GM23338 (cell line): Measurements from ENCODE around the gene PUM1. TPM values are rescaled to one million over a fixed set of nuclear protein-coding genes. Genes with fewer than 3 reads are reported as not detected.
"Not testable (repeated sequence)": the region's sequence is repeated elsewhere in the genome, so short reads cannot be mapped to it uniquely, and the experiment has no call there.

Source experiments
- ATAC-seq: fragments of 200-7000 bp; cut with Tn5 transposase; 3 replicates; pipeline ENCODE4 v1.9.1; 2020
- DNase-seq: peaks from one replicate; pipeline ENCODE4 v3.0.0-alpha.2; 2015; ENCODE audit warnings: low spot score
- H2AFZ ChIP-seq: fragments of 200-600 bp; sonication (generic); 2 replicates; pipeline ENCODE4 v1.8.0; 2016; ENCODE audit warnings: antibody characterized with exemption, mild to moderate bottlenecking, moderate library complexity
- H3F3A ChIP-seq: fragments of 200-600 bp; sonication (generic); replicated peaks from 2 replicates; pipeline ENCODE4 v1.8.0; 2017; ENCODE audit warnings: antibody characterized with exemption, mixed run types, low read depth
- H3K27ac ChIP-seq: fragments of 200-600 bp; sonication (generic); 2 replicates; pipeline ENCODE4 v1.6.1; 2016; ENCODE audit warnings: low read depth
- H3K27me3 ChIP-seq: fragments of 200-600 bp; sonication (generic); 2 replicates; pipeline ENCODE4 v1.8.0; 2016; ENCODE audit warnings: mild to moderate bottlenecking, mixed run types, moderate library complexity; ENCODE audit not compliant: insufficient read depth
- H3K36me3 ChIP-seq: fragments of 200-600 bp; sonication (generic); 2 replicates; pipeline ENCODE4 v1.8.0; 2016; ENCODE audit warnings: mild to moderate bottlenecking; ENCODE audit not compliant: insufficient read depth
- H3K4me1 ChIP-seq: fragments of 200-600 bp; sonication (generic); 2 replicates; pipeline ENCODE4 v1.8.0; 2016; ENCODE audit warnings: mild to moderate bottlenecking, moderate library complexity; ENCODE audit not compliant: insufficient read depth
- H3K4me2 ChIP-seq: fragments of 200-600 bp; sonication (generic); 2 replicates; pipeline ENCODE4 v1.7.1; 2017; ENCODE audit warnings: mixed run types
- H3K4me3 ChIP-seq: fragments of 200-600 bp; sonication (generic); 2 replicates; pipeline ENCODE4 v1.6.1; 2016; ENCODE audit warnings: mixed run types
- H3K79me2 ChIP-seq: fragments of 200-600 bp; sonication (generic); replicated peaks from 2 replicates; pipeline ENCODE4 v1.8.0; 2017; ENCODE audit warnings: mild to moderate bottlenecking; ENCODE audit not compliant: insufficient read depth
- H3K9me2 ChIP-seq: fragments of 200-600 bp; sonication (generic); 2 replicates; pipeline ENCODE4 v1.8.0; 2017; ENCODE audit not compliant: insufficient read depth
- H4K20me1 ChIP-seq: fragments of 200-600 bp; sonication (generic); replicated peaks from 2 replicates; pipeline ENCODE4 v1.8.0; 2017; ENCODE audit warnings: mild to moderate bottlenecking; ENCODE audit not compliant: insufficient read depth
- H3K27ac Mint-ChIP-seq: 2 replicates; pipeline ENCODE4 v1.8.0; 2020; ENCODE audit warnings: inconsistent platforms, mild to moderate bottlenecking, moderate library complexity, mixed read lengths
- H3K27me3 Mint-ChIP-seq: 3 replicates; pipeline ENCODE4 v1.8.0; 2022; ENCODE audit warnings: low read depth, mild to moderate bottlenecking, moderate library complexity, mixed read lengths, inconsistent platforms; ENCODE audit not compliant: insufficient read depth, poor library complexity
- H3K36me3 Mint-ChIP-seq: 3 replicates; pipeline ENCODE4 v1.8.0; 2021; ENCODE audit warnings: low read depth, mild to moderate bottlenecking, inconsistent platforms, moderate library complexity, mixed read lengths
- H3K4me1 Mint-ChIP-seq: 3 replicates; pipeline ENCODE4 v1.8.0; 2020; ENCODE audit warnings: mild to moderate bottlenecking, inconsistent platforms, mixed read lengths
- H3K4me3 Mint-ChIP-seq: 3 replicates; pipeline ENCODE4 v1.8.0; 2021; ENCODE audit warnings: moderate library complexity, mild to moderate bottlenecking, inconsistent platforms, mixed read lengths
- H3K9me3 Mint-ChIP-seq: 3 replicates; pipeline ENCODE4 v1.8.0; 2020; ENCODE audit warnings: moderate library complexity, mild to moderate bottlenecking, inconsistent platforms, mixed read lengths
- CTCF ChIP-seq, 2 experiments: fragments of 200-600 bp in 1 of 2; sonication (generic) in 1 of 2; conservative IDR thresholded peaks; 2 replicates each; pipeline versions ENCODE4 v1.5.1 to v1.6.1; 2016 to 2017; ENCODE audit warnings: antibody characterized with exemption in 2 of 2, low read depth in 2 of 2, mild to moderate bottlenecking in 2 of 2, moderate library complexity in 1 of 2
- EZH2phosphoT487 ChIP-seq: fragments of 200-600 bp; sonication (generic); IDR thresholded peaks from one replicate; pipeline ENCODE4 v1.8.1; 2018; ENCODE audit warnings: antibody characterized with exemption; ENCODE audit not compliant: unreplicated experiment
- STAT1 ChIP-seq: IDR thresholded peaks from one replicate; pipeline ENCODE4 v1.6.1; 2016; ENCODE audit warnings: antibody characterized with exemption; ENCODE audit not compliant: unreplicated experiment
- ZNF114 ChIP-seq: fragments of 250-450 bp; sonication (Bioruptor Pico); IDR thresholded peaks from 2 replicates; pipeline ENCODE4 v1.5.0; 2020; ENCODE audit warnings: mild to moderate bottlenecking, moderate library complexity
- ZNF462 ChIP-seq: fragments of 250-450 bp; sonication (Bioruptor Pico); IDR thresholded peaks from 2 replicates; pipeline ENCODE4 v1.5.0; 2020; ENCODE audit warnings: mild to moderate bottlenecking, moderate library complexity
- polyA plus RNA-seq: library from polyadenylated mRNA; unstranded; fragments of >200 nt; fragmentation: Nextera tagmentation; extraction: Ambion mirVana; gene quantifications from 2 replicates; pipeline ENCODE4 v1.2.1, GENCODE V29; 2016
- total RNA-seq: library from RNA; depleted of rRNA; stranded (reverse); fragments of >200 nt; shearing (Covaris generic); gene quantifications from 2 replicates; pipeline ENCODE4 v1.2.3, GENCODE V29; 2014

The PUM1 gene
- total and polyA plus RNA-seq, 2 experiments from 2014 or later = 44.4 to 117 TPM

GRCh38 chr1:31062162-31062866 is 3.2 kb downstream of the PUM1 start:
- not testable (repeated sequence) for H3K27ac Mint-ChIP-seq, H3K9me2 ChIP-seq, H3F3A ChIP-seq, H3K9me3 Mint-ChIP-seq, H2AFZ ChIP-seq, ATAC-seq, H3K27me3 ChIP-seq
- H3K4me2 ChIP-seq = peak overlapping the region; percentile 74
- Mint-ChIP-seq H3K27me3 (peaks cover 11% of the 10 kb centered on the region), H3K4me3 (peak overlapping the region; percentile 97), H3K36me3 (peaks cover 37% of the 10 kb centered on the region), H3K4me1 (peaks cover 18% of the 10 kb centered on the region)
- peaks cover 58% of the 10 kb centered on the region for H4K20me1 ChIP-seq
- peaks cover 19% of the 10 kb centered on the region; the same call in 1 of the 2 replicates for H3K36me3 ChIP-seq
- peaks cover 17% of the 10 kb centered on the region for H3K4me1 ChIP-seq
- H3K4me3 ChIP-seq = peak overlapping the region; percentile 96
- H3K27ac ChIP-seq = 0 out of 2 replicates have a peak overlapping the region, but pooled peaks have one; percentile 5
- peaks cover 81% of the 10 kb centered on the region for H3K79me2 ChIP-seq
- peak; percentile 35 for DNase-seq

GRCh38 chr1:31058012-31058411 is 7.5 kb downstream of the PUM1 start:
- peaks cover 5% of the 10 kb centered on the region for H3K27me3 Mint-ChIP-seq
- TF ChIP-seq ZNF114 (CRISPR knock-in tag) (no peak), EZH2phosphoT487 (no peak), CTCF (conservative IDR thresholded peaks at IDR 0.05; ENCODE audit: low read depth in 2 of 2) (no peak), STAT1 (no peak), ZNF462 (CRISPR knock-in tag) (no peak)

More at GRCh38 chr1:31058012-31058411, 7.5 kb downstream of the PUM1 start:
- no peaks in the 10 kb centered on the region for H3K27me3 ChIP-seq
- H3K79me2 ChIP-seq = peaks cover 100% of the 10 kb centered on the region
- 0 out of 2 replicates have a peak overlapping the region, but pooled peaks have one; percentile 18 for H3K27ac ChIP-seq
- no peak overlapping the region for H2AFZ ChIP-seq
- peaks cover 95% of the 10 kb centered on the region for H4K20me1 ChIP-seq
- ATAC-seq = no peak
- no peaks in the 10 kb centered on the region for H3K9me3 Mint-ChIP-seq
- no peak overlapping the region for H3K4me3 Mint-ChIP-seq
- no peak for DNase-seq
- no peak overlapping the region for H3K4me3 ChIP-seq
- peaks cover 33% of the 10 kb centered on the region; the same call in 1 of the 2 replicates for H3K36me3 ChIP-seq
- H3K4me2 ChIP-seq = no peak overlapping the region
- no peaks in the 10 kb centered on the region for H3K9me2 ChIP-seq
- peaks cover 26% of the 10 kb centered on the region for H3K4me1 Mint-ChIP-seq
- peaks cover 62% of the 10 kb centered on the region for H3K36me3 Mint-ChIP-seq
- peaks cover 26% of the 10 kb centered on the region for H3K4me1 ChIP-seq
- H3K27ac Mint-ChIP-seq = no peak overlapping the region
- H3F3A ChIP-seq = 0 out of 2 replicates have a peak, but pooled peaks cover 12% of the 10 kb centered on the region
